Liver (tissue), 9 donors: ENCODE results near the gene HLTF. TPM values are rescaled to one million over a fixed set of nuclear protein-coding genes. Genes with fewer than 3 reads are reported as not detected.

ENCODE experiments used
- DNase-seq: peaks from one replicate; pipeline ENCODE4 v3.0.0-alpha.2; 2017; ENCODE audit warnings: low spot score
- H3K27ac ChIP-seq, 2 donors: one replicate each; pipeline ENCODE4 v1.7.0; 2013; ENCODE audit warnings: inconsistent platforms in 2 of 2, low read length in 2 of 2, control low read depth in 1 of 2, low read depth in 1 of 2, mild to moderate bottlenecking in 1 of 2
- H3K27me3 ChIP-seq, 4 donors: one replicate each; pipeline versions ENCODE4 v1.6.1 to v1.7.0; 2013; ENCODE audit warnings: low read length in 3 of 4, inconsistent platforms in 1 of 4, mild to moderate bottlenecking in 1 of 4, moderate library complexity in 1 of 4; ENCODE audit not compliant: control insufficient read depth in 4 of 4, insufficient read depth in 4 of 4
- H3K36me3 ChIP-seq, 4 donors: one replicate each; pipeline versions ENCODE4 v1.6.1 to v1.7.0; 2013; ENCODE audit warnings: low read length in 3 of 4, mild to moderate bottlenecking in 3 of 4, low read depth in 1 of 4, moderate library complexity in 1 of 4; ENCODE audit not compliant: control insufficient read depth in 4 of 4, insufficient read depth in 3 of 4
- H3K4me1 ChIP-seq, 4 donors: one replicate each; pipeline versions ENCODE4 v1.6.1 to v1.7.0; 2013; ENCODE audit warnings: low read length in 3 of 4, mild to moderate bottlenecking in 3 of 4, moderate library complexity in 1 of 4; ENCODE audit not compliant: control insufficient read depth in 4 of 4, insufficient read depth in 4 of 4
- H3K4me3 ChIP-seq, 3 donors: one replicate each; pipeline versions ENCODE4 v1.6.1 to v1.7.0; 2013; ENCODE audit warnings: low read length in 3 of 3, control low read depth in 1 of 3, low read depth in 1 of 3, mild to moderate bottlenecking in 1 of 3
- H3K9ac ChIP-seq, 2 donors: one replicate each; pipeline ENCODE4 v1.7.0; 2013; ENCODE audit warnings: low read length in 2 of 2, mild to moderate bottlenecking in 2 of 2, moderate library complexity in 2 of 2, control low read depth in 1 of 2, low read depth in 1 of 2
- H3K9me3 ChIP-seq, 4 donors: one replicate each; pipeline versions ENCODE4 v1.6.1 to v1.7.0; 2013; ENCODE audit warnings: low read length in 3 of 4; ENCODE audit not compliant: control insufficient read depth in 4 of 4
- CTCF ChIP-seq: fragments of 150-350 bp; IDR thresholded peaks from 2 replicates; pipeline ENCODE4 v1.5.1; 2017; ENCODE audit warnings: improper control_type of control experiment, low read depth, low read length; ENCODE audit not compliant: missing input control
- EGR1 ChIP-seq, 2 donors: IDR thresholded peaks; 2 replicates each; pipeline ENCODE4 v1.6.1; 2016 to 2018; ENCODE audit warnings: antibody characterized with exemption in 2 of 2, low read depth in 2 of 2
- FOXA1 ChIP-seq: IDR thresholded peaks from 2 replicates; pipeline ENCODE4 v1.6.1; 2016; ENCODE audit warnings: antibody characterized with exemption
- FOXA2 ChIP-seq: IDR thresholded peaks from 2 replicates; pipeline ENCODE4 v1.6.1; 2016; ENCODE audit warnings: antibody characterized with exemption
- GABPA ChIP-seq, 2 donors: IDR thresholded peaks in 1 of 2; conservative IDR thresholded peaks in 1 of 2; 2 replicates each; pipeline ENCODE4 v1.6.1; 2016; ENCODE audit warnings: antibody characterized with exemption in 2 of 2, mild to moderate bottlenecking in 1 of 2, moderate library complexity in 1 of 2
- HNF4A ChIP-seq, 2 donors: conservative IDR thresholded peaks; 2 replicates each; pipeline ENCODE4 v1.6.1; 2016; ENCODE audit warnings: antibody characterized with exemption in 2 of 2, mild to moderate bottlenecking in 2 of 2
- HNF4G ChIP-seq: IDR thresholded peaks from 2 replicates; pipeline ENCODE4 v1.6.1; 2016; ENCODE audit warnings: antibody characterized with exemption
- JUND ChIP-seq, 2 donors: IDR thresholded peaks; 2 replicates each; pipeline ENCODE4 v1.6.1; 2016; ENCODE audit warnings: antibody characterized with exemption in 2 of 2
- NR2F2 ChIP-seq: IDR thresholded peaks from 2 replicates; pipeline ENCODE4 v1.6.1; 2016; ENCODE audit warnings: antibody characterized with exemption
- RAD21 ChIP-seq, 2 donors: IDR thresholded peaks; 2 replicates each; pipeline ENCODE4 v1.6.1; 2016; ENCODE audit warnings: antibody characterized with exemption in 2 of 2, mild to moderate bottlenecking in 2 of 2
- REST ChIP-seq: IDR thresholded peaks from 2 replicates; pipeline ENCODE4 v1.6.1; 2016; ENCODE audit warnings: antibody characterized with exemption, mild to moderate bottlenecking
- RXRA ChIP-seq, 2 donors: IDR thresholded peaks; 2 replicates each; pipeline ENCODE4 v1.6.1; 2017 to 2018; ENCODE audit warnings: antibody characterized with exemption in 2 of 2, mild to moderate bottlenecking in 1 of 2
- SP1 ChIP-seq: IDR thresholded peaks from 2 replicates; pipeline ENCODE4 v1.6.1; 2018; ENCODE audit warnings: antibody characterized with exemption, mild to moderate bottlenecking
- TAF1 ChIP-seq: conservative IDR thresholded peaks from 2 replicates; pipeline ENCODE4 v1.6.1; 2016; ENCODE audit warnings: antibody characterized with exemption, mild to moderate bottlenecking
- YY1 ChIP-seq: IDR thresholded peaks from 2 replicates; pipeline ENCODE4 v1.6.1; 2016; ENCODE audit warnings: antibody characterized with exemption, mild to moderate bottlenecking
- WGBS: extraction: QIAGEN DNeasy Blood & Tissue Kit; methylation state at CpG from one replicate; pipeline ENCODE4 v1.1.7; 2013; 5-methylcytosine and 5-hydroxymethylcytosine counted together
- polyA plus RNA-seq, 2 donors: library from polyadenylated mRNA; stranded (reverse) in 1 of 2; unstranded in 1 of 2; fragments of 200-250 nt in 1 of 2; fragments of >200 nt in 1 of 2; fragmentation: Nextera tagmentation in 1 of 2; extraction: Ambion mirVana in 1 of 2; gene quantifications; one replicate each; pipeline versions ENCODE4 v1.2.1 to v1.2.3, GENCODE V29; 2013 to 2015
- total RNA-seq, 2 donors: library from RNA; depleted of rRNA; stranded (reverse); fragments of >200 nt; gene quantifications; one replicate each; pipeline ENCODE4 v1.2.3, GENCODE V29; 2014
- TF ChIP-seq, protein P1 (sequence below): IDR thresholded peaks from 2 replicates; pipeline ENCODE4 v1.6.1; 2016; ENCODE audit warnings: antibody characterized with exemption
- TF ChIP-seq, protein P2 (sequence below): IDR thresholded peaks from 2 replicates; pipeline ENCODE4 v1.6.1; 2016; ENCODE audit warnings: antibody characterized with exemption
- TF ChIP-seq, protein P3 (sequence below): IDR thresholded peaks from 2 replicates; pipeline ENCODE4 v1.6.1; 2016; ENCODE audit warnings: antibody characterized with exemption
- donor health status: healthy.
- donor health status: healthy.
- donor health status: healthy.
- donor health status: healthy.
- donor health status: healthy.

Gene HLTF
- total and polyA plus RNA-seq, 4 donors: 4.1 to 31.7 (median 17.0) TPM

DNA sequence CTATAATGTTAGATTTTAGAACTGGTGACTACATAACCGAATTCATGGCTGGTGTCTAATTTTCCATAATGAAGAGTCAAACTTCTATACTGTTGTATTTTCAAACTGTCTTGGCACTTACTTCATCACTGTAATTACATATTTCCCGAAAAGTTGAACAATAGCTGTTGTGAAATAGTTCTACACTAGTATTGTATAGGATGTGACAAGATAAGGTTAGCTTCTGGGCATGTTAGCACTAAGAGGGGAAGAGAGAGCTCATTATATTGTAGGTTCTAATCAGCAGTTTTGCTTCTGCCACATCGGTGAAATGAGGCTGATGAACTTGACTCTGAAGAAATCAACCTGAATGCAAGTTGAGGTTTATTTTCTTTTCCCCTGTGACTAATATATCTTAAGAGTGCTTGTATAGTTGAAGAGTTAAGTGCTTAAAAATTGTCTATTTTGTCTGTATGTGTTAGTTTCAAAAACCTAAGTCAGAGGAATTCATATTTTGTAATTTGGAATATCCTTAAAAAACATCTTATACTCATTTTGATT lies 86.1 kb downstream of the HLTF start:
- H3K4me3 ChIP-seq: no peak overlapping the region
- H3K27me3 ChIP-seq: no peaks in the 10 kb centered on the region
- H3K4me1 ChIP-seq: peaks cover 0 to 7% (median 1%) of the 10 kb centered on the region in 4 donors
- H3K27ac ChIP-seq: no peak overlapping the region
- H3K36me3 ChIP-seq: peaks cover 8 to 22% (median 21%) of the 10 kb centered on the region in 4 donors
- no peak overlapping the region for H3K9ac ChIP-seq
- no peak for DNase-seq
- WGBS: 85% methylated on average over 3 of the region's 3 CpGs
- no peaks in the 10 kb centered on the region for H3K9me3 ChIP-seq
- TF ChIP-seq, protein P1, sequence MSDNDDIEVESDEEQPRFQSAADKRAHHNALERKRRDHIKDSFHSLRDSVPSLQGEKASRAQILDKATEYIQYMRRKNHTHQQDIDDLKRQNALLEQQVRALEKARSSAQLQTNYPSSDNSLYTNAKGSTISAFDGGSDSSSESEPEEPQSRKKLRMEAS: no peak
- TF ChIP-seq HNF4A (conservative IDR thresholded peaks at IDR 0.05) (no peak), GABPA (IDR thresholded peaks at IDR 0.05 in 1 of 2, conservative IDR thresholded peaks at IDR 0.05 in 1 of 2) (no peak), REST (no peak), FOXA2 (no peak), RXRA (IDR thresholded peaks at IDR 0.05) (no peak), EGR1 (IDR thresholded peaks at IDR 0.05; ENCODE audit: low read depth in 2 of 2) (no peak), HNF4G (no peak), RAD21 (IDR thresholded peaks at IDR 0.05) (no peak), CTCF (no peak), NR2F2 (no peak), SP1 (no peak), YY1 (no peak), JUND (IDR thresholded peaks at IDR 0.05) (no peak), FOXA1 (no peak), TAF1 (no peak)
- TF ChIP-seq, protein P2, sequence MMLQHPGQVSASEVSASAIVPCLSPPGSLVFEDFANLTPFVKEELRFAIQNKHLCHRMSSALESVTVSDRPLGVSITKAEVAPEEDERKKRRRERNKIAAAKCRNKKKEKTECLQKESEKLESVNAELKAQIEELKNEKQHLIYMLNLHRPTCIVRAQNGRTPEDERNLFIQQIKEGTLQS: no peak
- TF ChIP-seq, protein P3, sequence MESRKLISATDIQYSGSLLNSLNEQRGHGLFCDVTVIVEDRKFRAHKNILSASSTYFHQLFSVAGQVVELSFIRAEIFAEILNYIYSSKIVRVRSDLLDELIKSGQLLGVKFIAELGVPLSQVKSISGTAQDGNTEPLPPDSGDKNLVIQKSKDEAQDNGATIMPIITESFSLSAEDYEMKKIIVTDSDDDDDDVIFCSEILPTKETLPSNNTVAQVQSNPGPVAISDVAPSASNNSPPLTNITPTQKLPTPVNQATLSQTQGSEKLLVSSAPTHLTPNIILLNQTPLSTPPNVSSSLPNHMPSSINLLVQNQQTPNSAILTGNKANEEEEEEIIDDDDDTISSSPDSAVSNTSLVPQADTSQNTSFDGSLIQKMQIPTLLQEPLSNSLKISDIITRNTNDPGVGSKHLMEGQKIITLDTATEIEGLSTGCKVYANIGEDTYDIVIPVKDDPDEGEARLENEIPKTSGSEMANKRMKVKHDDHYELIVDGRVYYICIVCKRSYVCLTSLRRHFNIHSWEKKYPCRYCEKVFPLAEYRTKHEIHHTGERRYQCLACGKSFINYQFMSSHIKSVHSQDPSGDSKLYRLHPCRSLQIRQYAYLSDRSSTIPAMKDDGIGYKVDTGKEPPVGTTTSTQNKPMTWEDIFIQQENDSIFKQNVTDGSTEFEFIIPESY: no peak
